GM04503 (cell line): ENCODE measurements around the gene BCL10.

Source experiments
- DNase-seq: peaks from one replicate; pipeline ENCODE4 v3.0.0-alpha.2; 2012; ENCODE audit warnings: low read depth

Gene BCL10

GRCh38 chr1:85276215-85276977 is at the start of gene BCL10:
BCL10 (minus strand) TSS chr1:85276632; CDS start chr1:85276352, 280 bp downstream.
- DNase-seq: peak; percentile 82

GRCh38 chr1:85325920-85326319 is 49.5 kb upstream of the BCL10 start:
- DNase-seq: no peak

GRCh38 chr1:85323770-85324169 is 47.3 kb upstream of the BCL10 start:
- no peak for DNase-seq

GRCh38 chr1:85322655-85323054 is 46.2 kb upstream of the BCL10 start:
- DNase-seq: no peak

- DNase-seq: no peak
Observed at GRCh38 chr1:85321237-85321964, 45.0 kb upstream of the BCL10 start.

GRCh38 chr1:85320371-85321131 is 44.1 kb upstream of the BCL10 start:
- DNase-seq: no peak

GRCh38 chr1:85319931-85320330 is 43.5 kb upstream of the BCL10 start:
- DNase-seq: no peak

- DNase-seq: peak; percentile 63
Observed at GRCh38 chr1:85319491-85319890, 43.1 kb upstream of the BCL10 start.

- DNase-seq: no peak
Observed at GRCh38 chr1:85318217-85318616, 41.8 kb upstream of the BCL10 start.

- DNase-seq: no peak
Observed at GRCh38 chr1:85317560-85317959, 41.1 kb upstream of the BCL10 start.

GRCh38 chr1:85316321-85316720 is 39.9 kb upstream of the BCL10 start:
- DNase-seq: no peak

- DNase-seq: no peak
Observed at GRCh38 chr1:85315789-85316188, 39.4 kb upstream of the BCL10 start.

GRCh38 chr1:85314726-85315125 is 38.3 kb upstream of the BCL10 start:
- DNase-seq: no peak

- peak; percentile 94 for DNase-seq
Observed at GRCh38 chr1:85313888-85314696, 37.7 kb upstream of the BCL10 start.

GRCh38 chr1:85311818-85312217 is 35.4 kb upstream of the BCL10 start:
- DNase-seq: no peak

- DNase-seq: no peak
Observed at GRCh38 chr1:85308833-85309350, 32.5 kb upstream of the BCL10 start.

- no peak for DNase-seq
Observed at GRCh38 chr1:85307987-85308832, 31.8 kb upstream of the BCL10 start.

GRCh38 chr1:85306236-85306635 is 29.8 kb upstream of the BCL10 start:
- no peak for DNase-seq

- no peak for DNase-seq
Observed at GRCh38 chr1:85303440-85304162, 27.2 kb upstream of the BCL10 start.

GRCh38 chr1:85300140-85300539 is 23.7 kb upstream of the BCL10 start:
- DNase-seq: no peak
